Kidney glomerular epithelial cell (primary cell): Measurements from ENCODE around the gene SH3TC1.

Source experiments
- DNase-seq: peaks from one replicate; lab custom pipeline; 2025; lab: John Stamatoyannopoulos, UW

The SH3TC1 gene

GRCh38 chr4:8242782-8243560, 43.9 kb downstream of the SH3TC1 start:
- DNase-seq: no peak

DNA sequence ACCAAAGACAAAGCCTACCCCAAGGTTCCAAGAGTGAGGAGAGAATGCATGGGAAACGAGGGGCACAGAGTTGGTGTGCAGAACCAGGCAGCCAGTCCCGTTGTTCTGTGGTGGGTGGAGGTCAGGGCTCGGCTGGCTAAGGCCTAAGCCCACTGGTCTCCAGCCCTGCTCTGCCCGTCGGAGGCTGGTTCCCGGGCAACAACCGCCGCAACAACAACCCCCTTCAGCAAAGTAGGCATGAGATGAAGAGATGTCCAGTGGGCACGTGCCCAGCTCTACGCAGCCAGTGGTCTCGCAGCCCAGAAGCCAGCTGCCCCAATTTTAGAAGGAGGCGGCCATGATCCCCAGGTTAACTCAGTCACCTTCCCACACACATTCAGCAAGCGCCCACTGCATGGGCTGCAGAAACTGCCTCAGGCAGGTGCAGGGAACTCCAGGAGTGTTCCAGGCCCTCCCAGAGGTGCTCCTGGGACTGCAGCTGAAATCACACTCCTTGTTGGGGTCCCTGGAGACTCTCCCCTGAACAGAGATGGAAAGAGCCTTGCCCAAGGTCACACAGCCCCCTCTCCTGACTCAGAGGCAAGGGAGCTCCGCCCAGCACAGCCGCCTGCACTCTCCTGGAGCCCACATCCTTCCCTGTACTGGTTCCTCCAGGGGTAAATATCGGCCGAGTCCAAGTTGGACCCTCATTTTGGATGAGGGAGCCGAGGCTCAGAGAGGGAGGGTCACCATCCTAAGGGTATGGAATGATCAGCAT, 45.1 kb downstream of the SH3TC1 start:
- DNase-seq: no peak

- no peak for DNase-seq
Observed at GRCh38 chr4:8244931-8245460, 45.9 kb downstream of the SH3TC1 start.

DNA sequence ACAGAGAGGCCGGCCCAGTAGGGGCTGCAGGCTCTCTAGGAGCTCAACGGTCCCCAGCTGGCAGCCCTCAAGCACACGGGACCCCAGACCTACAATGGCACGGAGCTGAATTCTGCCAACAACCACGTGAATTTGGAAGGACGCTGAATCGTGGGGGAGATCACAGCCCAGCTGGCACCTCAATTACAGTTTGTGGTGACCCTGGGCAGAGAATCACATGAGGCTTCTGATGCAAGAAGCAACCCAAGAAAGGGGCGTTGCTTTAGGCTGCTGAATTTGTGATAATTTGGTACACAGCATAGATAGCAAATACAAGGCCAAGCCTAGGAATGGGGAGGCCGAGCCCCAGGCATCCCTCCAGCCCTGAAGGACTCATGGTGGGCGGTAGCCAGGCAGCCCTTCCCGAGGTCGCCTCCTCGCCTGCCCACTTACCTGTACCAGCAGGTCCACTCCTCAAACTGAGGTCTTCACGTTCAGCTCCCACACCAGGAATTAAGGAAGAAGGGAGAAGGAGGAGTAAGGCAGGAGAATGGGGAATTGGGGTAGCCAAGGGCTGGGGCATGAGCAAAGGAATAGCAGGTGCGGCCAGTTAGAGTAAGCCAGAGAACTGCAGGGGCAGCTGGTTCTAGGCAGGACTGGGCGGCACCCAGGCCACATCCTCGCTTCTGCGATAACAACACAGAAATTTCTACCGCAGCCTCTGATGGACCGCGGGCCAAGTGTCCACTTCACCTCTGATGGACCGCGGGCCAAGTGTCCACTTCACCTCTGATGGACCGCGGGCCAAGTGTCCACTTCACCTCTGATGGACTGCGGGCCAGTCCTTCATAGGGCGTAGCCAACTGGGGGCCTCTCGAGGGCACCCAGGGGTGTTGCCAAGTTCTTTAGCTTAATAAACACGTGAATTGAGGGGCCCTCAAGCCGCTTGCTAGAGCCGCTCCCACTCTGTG, 47.1 kb downstream of the SH3TC1 start:
- DNase-seq: no peak

- DNase-seq: no peak
Observed at GRCh38 chr4:8247047-8247930, 48.2 kb downstream of the SH3TC1 start.

DNA sequence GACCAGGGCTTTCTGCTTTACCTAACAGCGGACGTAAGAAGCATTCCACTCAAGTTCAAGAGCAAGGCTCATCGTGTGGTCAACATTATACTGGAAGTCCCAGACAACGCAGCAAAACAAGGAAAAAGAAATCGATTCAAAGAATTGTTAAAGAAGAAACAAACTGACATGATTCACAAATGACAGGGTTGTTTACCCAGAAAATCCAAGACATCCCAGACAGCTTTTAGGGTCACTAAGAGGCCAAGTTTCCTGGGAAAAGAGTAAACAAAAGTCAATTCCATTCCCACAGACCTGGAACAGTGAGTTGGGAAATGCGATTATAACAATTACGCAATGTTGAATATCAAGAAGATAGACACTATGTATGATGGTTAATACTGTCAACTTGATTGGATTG, 49.0 kb downstream of the SH3TC1 start:
- no peak for DNase-seq

GRCh38 chr4:8250227-8250626, 51.1 kb downstream of the SH3TC1 start:
- DNase-seq: no peak

DNA sequence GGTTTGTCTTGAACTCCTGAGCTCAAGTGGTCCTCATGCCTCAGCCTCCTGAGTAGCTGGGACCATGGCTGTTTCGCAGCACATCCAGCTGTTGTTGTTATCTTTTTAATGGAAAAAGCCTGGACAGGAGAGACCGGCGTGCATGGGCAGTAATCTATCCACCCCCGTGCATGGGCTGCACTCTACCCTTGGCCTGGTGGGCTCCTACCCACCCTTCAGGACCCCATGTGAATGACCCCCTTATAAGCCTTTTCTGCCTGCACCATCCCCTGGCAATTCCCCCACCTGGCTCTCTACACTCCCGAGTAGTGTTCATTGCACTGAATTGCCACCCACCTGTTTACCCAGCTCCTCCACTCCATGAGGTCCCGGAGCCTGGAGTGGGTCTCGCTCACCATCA, 51.5 kb downstream of the SH3TC1 start:
- DNase-seq: no peak

- DNase-seq: no peak
Observed at GRCh38 chr4:8251110-8251883, 52.2 kb downstream of the SH3TC1 start.

DNA sequence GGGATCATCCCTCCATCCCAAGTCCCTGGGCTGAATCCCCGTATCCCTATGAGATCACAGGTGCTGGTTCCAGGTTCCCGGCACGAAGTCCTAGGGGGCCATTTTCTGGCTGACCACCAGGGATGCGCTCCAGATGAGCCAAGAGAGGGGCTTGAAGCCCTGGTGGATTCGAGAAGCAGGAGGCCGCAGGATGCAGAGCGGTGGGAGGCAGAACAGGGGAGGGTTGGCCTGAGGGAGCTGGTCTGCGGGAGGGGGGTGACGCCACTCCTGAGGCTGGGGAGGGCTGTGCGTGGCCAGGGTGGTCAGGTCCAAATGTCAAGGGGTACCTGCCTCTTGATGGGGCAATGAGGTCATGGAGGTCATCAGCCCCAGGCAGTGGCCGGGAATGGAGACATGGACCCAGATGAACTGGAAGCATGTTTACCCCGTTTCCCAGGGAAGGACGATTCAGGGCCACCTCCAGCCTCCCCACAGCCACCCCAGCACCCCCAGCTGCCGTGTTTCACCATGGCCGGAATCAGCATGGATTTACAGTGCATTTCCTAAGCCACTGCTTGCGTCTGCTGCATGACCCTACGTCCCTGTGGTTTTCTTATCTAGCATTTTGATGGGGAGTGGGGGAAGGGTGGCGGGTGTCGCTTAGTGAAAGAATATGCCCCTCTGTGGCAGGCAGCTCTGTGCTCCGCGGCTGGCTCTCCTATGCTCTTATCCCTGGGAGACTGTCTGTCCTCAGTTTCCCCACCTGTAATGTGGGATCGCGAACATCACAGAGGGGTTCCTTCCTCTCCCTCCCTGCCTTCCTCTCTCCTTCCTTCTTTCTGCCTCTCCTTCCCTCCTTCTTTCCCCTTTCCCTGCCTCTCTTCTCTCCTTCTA, 53.4 kb downstream of the SH3TC1 start:
- no peak for DNase-seq

DNA sequence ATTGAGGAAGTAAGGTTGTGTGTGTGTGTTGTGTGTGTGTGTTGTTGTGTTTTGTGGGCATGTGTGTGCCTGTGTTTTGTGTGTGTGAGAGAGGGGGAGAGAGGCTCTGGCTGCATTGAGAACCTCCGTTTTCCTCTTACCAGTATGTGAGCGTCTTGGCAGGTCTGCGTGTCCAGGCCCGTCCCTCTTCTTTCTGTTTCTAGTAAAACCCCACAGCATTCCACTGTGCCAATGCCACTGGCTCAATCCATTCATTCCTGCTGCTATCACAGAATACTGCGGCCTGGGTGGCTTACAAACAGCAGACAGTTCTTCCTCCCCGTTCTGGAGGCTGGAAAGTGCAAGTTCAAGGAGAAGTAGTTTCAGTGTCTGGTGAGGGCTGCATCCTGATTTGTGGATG, 55.0 kb downstream of the SH3TC1 start:
- DNase-seq: no peak

DNA sequence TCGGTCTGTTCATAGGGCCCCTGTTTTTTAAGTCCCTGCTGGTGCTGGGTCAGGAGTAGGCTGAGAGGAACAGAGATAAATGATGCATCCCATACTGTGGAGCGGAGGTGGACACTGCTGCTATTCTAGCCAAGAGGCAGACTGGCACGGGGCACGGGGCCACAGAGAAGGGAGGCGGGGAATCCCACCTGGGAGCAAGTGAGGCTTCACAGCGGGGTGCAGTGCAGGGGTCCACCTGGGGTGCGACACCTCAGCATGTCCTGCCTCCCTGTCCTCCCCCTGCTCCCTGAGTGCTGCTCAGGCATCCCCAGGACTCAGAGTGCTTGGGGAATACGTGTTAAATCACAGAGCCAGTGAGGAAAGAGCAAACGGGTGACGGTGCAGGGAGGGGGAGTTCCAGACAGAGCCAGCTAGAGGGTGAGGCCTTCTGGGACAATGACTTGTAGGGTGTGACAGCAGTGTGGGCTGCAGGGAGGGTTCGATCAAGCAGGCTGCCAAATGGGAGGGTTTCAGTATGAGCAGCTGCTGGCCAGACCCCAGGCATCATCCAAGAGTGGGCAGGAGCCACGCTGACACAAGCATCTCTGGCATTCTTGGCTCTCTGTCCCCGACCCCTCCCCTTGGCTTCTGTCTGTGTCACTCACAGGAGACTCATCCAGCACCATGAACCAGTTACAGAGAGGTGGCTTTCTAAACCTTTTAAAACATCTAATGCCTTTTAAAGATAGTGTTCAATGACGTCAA, 56.8 kb downstream of the SH3TC1 start:
- no peak for DNase-seq

DNA sequence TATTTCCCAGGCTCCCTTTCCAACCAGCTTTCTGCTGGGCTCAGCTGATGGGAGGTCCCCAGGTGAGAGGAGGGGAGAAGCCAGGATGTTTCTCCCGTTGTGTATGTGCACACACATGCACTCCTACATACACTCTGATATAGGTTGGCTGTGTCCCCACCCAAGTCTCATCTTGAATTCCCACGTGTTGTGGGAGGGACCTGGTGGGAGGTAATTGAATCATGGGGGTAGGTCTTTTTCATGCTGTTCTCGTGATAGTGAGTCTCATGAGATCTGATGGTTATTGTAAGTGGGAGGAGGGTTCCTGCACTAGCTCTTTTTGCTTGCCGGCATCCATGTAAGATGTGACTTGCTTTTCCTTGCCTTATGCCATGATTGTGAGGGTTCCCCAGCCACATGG, 58.8 kb downstream of the SH3TC1 start:
- no peak for DNase-seq

DNA sequence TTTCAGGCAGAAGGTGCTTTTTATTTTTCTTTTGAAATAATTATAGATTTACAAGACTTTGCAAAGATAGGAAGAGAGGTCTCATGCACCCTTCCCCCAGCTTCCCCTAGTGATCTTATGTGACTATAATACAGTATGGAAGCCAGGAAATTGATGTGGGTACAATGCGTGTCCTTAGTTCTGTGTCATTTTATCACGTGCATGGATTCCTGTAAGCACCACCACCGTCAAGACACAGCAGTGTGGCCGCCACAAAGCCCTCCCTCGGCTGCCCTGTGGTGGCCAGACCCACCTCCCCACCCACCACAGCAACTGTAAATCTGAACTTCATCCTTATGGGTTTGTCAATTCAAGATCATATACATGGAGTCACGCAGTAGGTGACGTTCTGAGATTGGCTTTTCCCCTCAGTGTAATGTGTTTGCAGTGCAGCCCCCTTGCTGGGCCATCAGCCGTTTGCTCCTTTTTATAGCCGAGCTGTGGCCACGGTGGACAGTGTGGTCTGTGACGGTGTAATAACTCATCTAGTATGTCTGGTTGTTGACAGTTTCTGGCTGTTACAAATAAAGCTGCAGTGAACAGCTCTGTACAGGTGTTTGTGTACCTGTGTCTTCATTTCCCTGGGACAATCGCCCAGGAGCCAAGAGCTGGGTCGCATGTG, 59.6 kb downstream of the SH3TC1 start:
- no peak for DNase-seq

DNA sequence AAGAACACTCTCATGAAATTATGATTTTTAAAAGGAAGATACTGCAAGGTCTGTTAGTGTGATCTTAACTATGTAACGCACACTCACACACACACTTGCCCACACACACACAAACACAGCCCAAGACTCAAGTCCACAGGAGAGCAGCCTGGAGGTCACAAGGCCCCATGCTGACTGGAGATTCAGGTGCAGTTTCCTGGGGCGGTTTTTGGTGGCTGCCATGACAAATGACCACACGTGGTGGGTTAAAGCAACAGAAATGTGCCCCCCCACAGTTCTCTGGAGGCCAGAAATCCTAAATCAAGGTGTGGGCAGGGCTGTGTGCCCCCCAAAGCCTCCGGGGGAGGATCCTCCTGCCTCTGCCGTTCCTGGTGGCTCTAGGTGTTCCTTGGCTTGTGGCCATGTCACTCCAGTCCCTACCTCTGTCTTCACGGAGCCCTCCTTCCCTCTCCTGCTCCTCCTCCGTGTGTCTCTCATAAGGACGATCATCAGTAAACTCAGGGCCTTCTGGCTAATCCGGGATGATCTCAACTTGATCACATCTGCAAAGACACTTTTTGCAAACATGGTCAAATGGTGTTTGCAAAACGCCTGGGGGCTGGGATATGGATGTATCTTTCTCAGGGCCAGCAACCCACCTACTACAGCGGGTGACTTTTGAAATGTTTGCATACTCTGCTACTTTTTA, 60.8 kb downstream of the SH3TC1 start:
- DNase-seq: no peak

- DNase-seq: no peak
Observed at GRCh38 chr4:8260656-8261111, 61.6 kb downstream of the SH3TC1 start.

GRCh38 chr4:8261851-8262535, 62.9 kb downstream of the SH3TC1 start:
- DNase-seq: no peak
